Breast epithelium (tissue), 3 donors: ENCODE results near the gene F10.

Source experiments
- POLR2A ChIP-seq: fragments of 450-650 bp; IDR thresholded peaks from one replicate; pipeline ENCODE4 v1.6.1; 2016; ENCODE audit warnings: antibody characterized with exemption, mild to moderate bottlenecking, moderate library complexity
- TF ChIP-seq, protein P1 (sequence below), 3 donors: fragments of 450-650 bp; IDR thresholded peaks; one replicate each; pipeline ENCODE4 v1.5.1; 2016 to 2017; ENCODE audit warnings: antibody characterized with exemption in 3 of 3, mild to moderate bottlenecking in 3 of 3, moderate library complexity in 3 of 3

DNA sequence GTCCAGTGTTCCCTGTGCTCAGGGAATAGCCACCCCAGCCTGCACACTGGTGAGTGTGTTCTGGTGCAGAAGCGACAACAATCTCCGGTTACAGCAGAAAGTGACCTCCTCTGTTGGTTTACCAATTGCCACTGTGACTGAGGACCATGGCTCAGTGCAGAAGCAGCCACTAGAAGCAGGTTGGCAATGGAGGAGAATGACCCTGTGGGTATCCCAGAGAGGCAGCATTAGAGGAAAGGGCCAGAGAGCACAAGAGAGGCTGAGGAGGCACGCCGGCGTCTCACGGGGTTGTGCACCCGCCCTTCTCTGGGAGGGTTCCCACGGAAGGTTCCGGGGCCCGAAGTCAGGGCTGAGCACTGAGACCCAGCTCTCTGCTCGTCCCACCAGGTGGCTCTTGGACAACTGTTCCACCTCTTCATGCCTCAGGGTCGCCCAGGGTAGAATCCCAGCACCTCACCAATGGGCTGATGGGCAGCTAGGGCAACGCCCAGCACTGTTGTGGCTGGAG, 49.9 kb downstream of the F10 start:
- TF ChIP-seq, protein P1, sequence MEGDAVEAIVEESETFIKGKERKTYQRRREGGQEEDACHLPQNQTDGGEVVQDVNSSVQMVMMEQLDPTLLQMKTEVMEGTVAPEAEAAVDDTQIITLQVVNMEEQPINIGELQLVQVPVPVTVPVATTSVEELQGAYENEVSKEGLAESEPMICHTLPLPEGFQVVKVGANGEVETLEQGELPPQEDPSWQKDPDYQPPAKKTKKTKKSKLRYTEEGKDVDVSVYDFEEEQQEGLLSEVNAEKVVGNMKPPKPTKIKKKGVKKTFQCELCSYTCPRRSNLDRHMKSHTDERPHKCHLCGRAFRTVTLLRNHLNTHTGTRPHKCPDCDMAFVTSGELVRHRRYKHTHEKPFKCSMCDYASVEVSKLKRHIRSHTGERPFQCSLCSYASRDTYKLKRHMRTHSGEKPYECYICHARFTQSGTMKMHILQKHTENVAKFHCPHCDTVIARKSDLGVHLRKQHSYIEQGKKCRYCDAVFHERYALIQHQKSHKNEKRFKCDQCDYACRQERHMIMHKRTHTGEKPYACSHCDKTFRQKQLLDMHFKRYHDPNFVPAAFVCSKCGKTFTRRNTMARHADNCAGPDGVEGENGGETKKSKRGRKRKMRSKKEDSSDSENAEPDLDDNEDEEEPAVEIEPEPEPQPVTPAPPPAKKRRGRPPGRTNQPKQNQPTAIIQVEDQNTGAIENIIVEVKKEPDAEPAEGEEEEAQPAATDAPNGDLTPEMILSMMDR (IDR thresholded peaks at IDR 0.05) = no peak
- TF ChIP-seq POLR2A = no peak
